Stimulated activated CD8-positive, alpha-beta memory T cell treated with anti-CD3 and anti-CD28 coated beads, Interleukin-2, amount 100 ng/mL, for 1 hour (primary cell): ENCODE measurements around the gene SNORC.
"Not testable (repeated sequence)": the region's sequence is repeated elsewhere in the genome, so short reads cannot be mapped to it uniquely, and the experiment has no call there.

Experiments
- DNase-seq, 2 donors: peaks; one replicate each; pipeline ENCODE4 v3.0.0-alpha.2; 2020; ENCODE audit warnings: low read depth in 2 of 2

The SNORC gene

GRCh38 chr2:232870018-232870765 is at the start of gene SNORC:
SNORC (plus strand) TSS chr2:232870264; CDS start chr2:232870342, 78 bp downstream.
- DNase-seq, result no peak

GRCh38 chr2:232829988-232830387 is 40.1 kb upstream of the SNORC start:
- DNase-seq, result no peak

GRCh38 chr2:232831496-232831895 is 38.6 kb upstream of the SNORC start:
- DNase-seq, result no peak

- no peak for DNase-seq
Measured at GRCh38 chr2:232833830-232834229, 36.2 kb upstream of the SNORC start.

GRCh38 chr2:232835687-232836208 is 34.3 kb upstream of the SNORC start:
- DNase-seq, result no peak

GRCh38 chr2:232836934-232837333 is 33.1 kb upstream of the SNORC start:
- no peak for DNase-seq

- DNase-seq, result peak; percentile 16 to 33
Measured at GRCh38 chr2:232838406-232838874, 31.6 kb upstream of the SNORC start.

- no peak for DNase-seq
Measured at GRCh38 chr2:232839411-232840079, 30.5 kb upstream of the SNORC start.

- no peak for DNase-seq
Measured at GRCh38 chr2:232842689-232843088, 27.4 kb upstream of the SNORC start.

- no peak for DNase-seq
Measured at GRCh38 chr2:232843834-232844233, 26.2 kb upstream of the SNORC start.

GRCh38 chr2:232846055-232846454 is 24.0 kb upstream of the SNORC start:
- DNase-seq, result no peak

- no peak for DNase-seq
Measured at GRCh38 chr2:232850039-232850438, 20.0 kb upstream of the SNORC start.

GRCh38 chr2:232852081-232852480 is 18.0 kb upstream of the SNORC start:
- DNase-seq, result not testable (repeated sequence)

- no peak for DNase-seq
Measured at GRCh38 chr2:232852676-232853075, 17.4 kb upstream of the SNORC start.

GRCh38 chr2:232854082-232854481 is 16.0 kb upstream of the SNORC start:
- DNase-seq, result no peak

- DNase-seq, result no peak
Measured at GRCh38 chr2:232857158-232857563, 12.9 kb upstream of the SNORC start.

GRCh38 chr2:232859385-232859916 is 10.6 kb upstream of the SNORC start:
- DNase-seq, result no peak

GRCh38 chr2:232860593-232861241 is 9.3 kb upstream of the SNORC start:
- no peak for DNase-seq

- no peak for DNase-seq
Measured at GRCh38 chr2:232861353-232861752, 8.7 kb upstream of the SNORC start.

- DNase-seq, result no peak
Measured at GRCh38 chr2:232863996-232864395, 6.1 kb upstream of the SNORC start.

- DNase-seq, result no peak
Measured at GRCh38 chr2:232865165-232865564, 4.9 kb upstream of the SNORC start.

- DNase-seq, result no peak
Measured at GRCh38 chr2:232866104-232866503, 4.0 kb upstream of the SNORC start.
